Loucy (cell line): Measurements from ENCODE around the gene DCPS.

Source experiments
- H2AFZ ChIP-seq: fragments of 200-600 bp; sonication (generic); 2 replicates; pipeline ENCODE4 v1.6.0; 2016; ENCODE audit warnings: antibody characterized with exemption, mild to moderate bottlenecking, low read length, moderate library complexity
- H3F3A ChIP-seq: fragments of 200-600 bp; 2 replicates; pipeline ENCODE4 v1.6.0; 2016; ENCODE audit warnings: antibody characterized with exemption, low read depth, mild to moderate bottlenecking
- H3K27me3 ChIP-seq: fragments of 200-600 bp; sonication (generic); 2 replicates; pipeline ENCODE4 v1.6.1; 2014; ENCODE audit warnings: low read length, mild to moderate bottlenecking; ENCODE audit not compliant: insufficient read depth, poor library complexity, severe bottlenecking
- H3K36me3 ChIP-seq: fragments of 200-600 bp; sonication (generic); 2 replicates; pipeline ENCODE4 v1.6.1; 2016; ENCODE audit warnings: low read length; ENCODE audit not compliant: insufficient read depth
- H3K4me1 ChIP-seq: fragments of 200-600 bp; sonication (generic); 2 replicates; pipeline ENCODE4 v1.5.1; 2014; ENCODE audit warnings: low read length, mild to moderate bottlenecking; ENCODE audit not compliant: insufficient read depth, poor library complexity, severe bottlenecking
- H3K4me2 ChIP-seq: fragments of 200-600 bp; sonication (generic); 2 replicates; pipeline ENCODE4 v1.6.0; 2014; ENCODE audit warnings: antibody characterized with exemption, low read length, low read depth, mild to moderate bottlenecking; ENCODE audit not compliant: poor library complexity, severe bottlenecking
- H3K4me3 ChIP-seq: fragments of 200-600 bp; sonication (generic); 2 replicates; pipeline ENCODE4 v1.5.1; 2014; ENCODE audit warnings: low read length, mild to moderate bottlenecking, mixed read lengths; ENCODE audit not compliant: poor library complexity, severe bottlenecking
- H3K79me2 ChIP-seq: fragments of 200-600 bp; sonication (generic); 2 replicates; pipeline ENCODE4 v1.6.1; 2014; ENCODE audit warnings: low read length; ENCODE audit not compliant: insufficient read depth
- H3K9ac ChIP-seq: fragments of 200-600 bp; sonication (generic); 2 replicates; pipeline ENCODE4 v1.6.0; 2014; ENCODE audit warnings: mild to moderate bottlenecking, low read depth, low read length, moderate library complexity; ENCODE audit not compliant: poor library complexity, severe bottlenecking
- H3K9me2 ChIP-seq: fragments of 200-600 bp; sonication (generic); replicated peaks from 2 replicates; pipeline ENCODE4 v1.6.1; 2016; ENCODE audit warnings: low read depth, low read length, mixed read lengths
- H3K9me3 ChIP-seq: fragments of 200-600 bp; sonication (generic); 2 replicates; pipeline ENCODE4 v1.6.1; 2014; ENCODE audit warnings: mild to moderate bottlenecking, antibody characterized with exemption, low read length, low read depth; ENCODE audit not compliant: insufficient read depth
- H4K20me1 ChIP-seq: fragments of 200-600 bp; sonication (generic); 2 replicates; pipeline ENCODE4 v1.6.0; 2014; ENCODE audit warnings: antibody characterized with exemption, low read length, mild to moderate bottlenecking; ENCODE audit not compliant: insufficient read depth, poor library complexity, severe bottlenecking
- EZH2phosphoT487 ChIP-seq: fragments of 200-600 bp; IDR thresholded peaks from 2 replicates; pipeline ENCODE4 v1.6.1; 2018; ENCODE audit warnings: antibody characterized with exemption, mild to moderate bottlenecking, moderate library complexity, borderline replicate concordance
- TF ChIP-seq, protein P1 (sequence below): fragments of 200-600 bp; sonication (generic); conservative IDR thresholded peaks from 2 replicates; pipeline ENCODE4 v1.5.1; 2014; ENCODE audit warnings: mild to moderate bottlenecking, antibody characterized with exemption, low read length

The DCPS gene

DNA sequence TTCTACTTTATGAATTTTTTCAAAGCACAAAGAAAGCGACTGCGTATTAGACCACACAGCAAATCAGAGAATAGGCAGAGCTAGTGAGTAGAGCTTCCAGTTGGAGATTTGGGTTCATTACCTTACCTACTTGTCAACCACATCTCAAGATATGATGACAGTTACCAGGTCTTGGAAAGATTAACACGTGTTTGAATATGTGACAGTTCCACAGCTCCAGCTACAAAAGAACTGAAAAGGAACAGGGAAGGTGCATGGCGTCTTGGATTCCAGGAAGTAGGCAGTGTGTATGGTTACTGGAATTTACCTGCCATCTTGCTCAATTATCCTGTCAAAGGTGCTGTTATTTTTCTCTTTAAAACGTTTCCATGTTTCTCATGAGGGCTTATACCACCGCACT lies 15.6 kb upstream of the DCPS start:
- no peak overlapping the region for H2AFZ ChIP-seq

DNA sequence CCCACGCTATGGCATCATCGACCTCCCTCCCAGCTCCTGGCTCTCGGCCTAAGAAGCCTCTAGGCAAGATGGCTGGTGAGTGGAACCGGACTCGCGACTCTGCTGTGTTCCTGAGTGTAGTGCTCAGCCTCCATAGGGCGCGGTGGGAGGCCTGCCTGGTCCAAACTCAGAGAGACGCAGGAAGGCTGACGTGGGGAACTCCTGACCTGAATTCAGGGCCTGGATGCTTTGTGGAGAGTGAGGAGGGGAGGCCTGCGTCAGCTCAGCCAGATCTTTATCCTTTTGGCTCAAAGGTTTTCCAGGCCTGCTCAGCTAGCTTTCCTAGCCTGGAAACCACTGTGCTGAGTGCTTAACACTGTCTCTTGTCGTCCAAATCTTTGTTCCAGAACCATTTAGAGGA lies 13.0 kb upstream of the DCPS start:
- Histone ChIP-seq H4K20me1 (no peaks in the 10 kb centered on the region), H3K9ac (no peak overlapping the region)
- TF ChIP-seq EZH2phosphoT487, result no peak
- TF ChIP-seq, protein P1, sequence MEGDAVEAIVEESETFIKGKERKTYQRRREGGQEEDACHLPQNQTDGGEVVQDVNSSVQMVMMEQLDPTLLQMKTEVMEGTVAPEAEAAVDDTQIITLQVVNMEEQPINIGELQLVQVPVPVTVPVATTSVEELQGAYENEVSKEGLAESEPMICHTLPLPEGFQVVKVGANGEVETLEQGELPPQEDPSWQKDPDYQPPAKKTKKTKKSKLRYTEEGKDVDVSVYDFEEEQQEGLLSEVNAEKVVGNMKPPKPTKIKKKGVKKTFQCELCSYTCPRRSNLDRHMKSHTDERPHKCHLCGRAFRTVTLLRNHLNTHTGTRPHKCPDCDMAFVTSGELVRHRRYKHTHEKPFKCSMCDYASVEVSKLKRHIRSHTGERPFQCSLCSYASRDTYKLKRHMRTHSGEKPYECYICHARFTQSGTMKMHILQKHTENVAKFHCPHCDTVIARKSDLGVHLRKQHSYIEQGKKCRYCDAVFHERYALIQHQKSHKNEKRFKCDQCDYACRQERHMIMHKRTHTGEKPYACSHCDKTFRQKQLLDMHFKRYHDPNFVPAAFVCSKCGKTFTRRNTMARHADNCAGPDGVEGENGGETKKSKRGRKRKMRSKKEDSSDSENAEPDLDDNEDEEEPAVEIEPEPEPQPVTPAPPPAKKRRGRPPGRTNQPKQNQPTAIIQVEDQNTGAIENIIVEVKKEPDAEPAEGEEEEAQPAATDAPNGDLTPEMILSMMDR, result no peak

More for the DNA sequence above, 15.6 kb upstream of the DCPS start:
- H3K36me3 ChIP-seq, result no peaks in the 10 kb centered on the region
- H3K27me3 ChIP-seq, result no peaks in the 10 kb centered on the region
- H3F3A ChIP-seq, result no peaks in the 10 kb centered on the region
- no peaks in the 10 kb centered on the region for H3K9me3 ChIP-seq
- H3K9me2 ChIP-seq, result no peaks in the 10 kb centered on the region
- peaks cover 6% of the 10 kb centered on the region for H3K4me1 ChIP-seq
- H3K4me2 ChIP-seq, result no peak overlapping the region
- H3K79me2 ChIP-seq, result peaks cover 10% of the 10 kb centered on the region; the same call in 1 of the 2 replicates
- no peaks in the 10 kb centered on the region for H4K20me1 ChIP-seq
- no peak overlapping the region for H3K9ac ChIP-seq
- no peak for TF ChIP-seq EZH2phosphoT487
- TF ChIP-seq, protein P1, result no peak
- no peak overlapping the region for H3K4me3 ChIP-seq

DNA sequence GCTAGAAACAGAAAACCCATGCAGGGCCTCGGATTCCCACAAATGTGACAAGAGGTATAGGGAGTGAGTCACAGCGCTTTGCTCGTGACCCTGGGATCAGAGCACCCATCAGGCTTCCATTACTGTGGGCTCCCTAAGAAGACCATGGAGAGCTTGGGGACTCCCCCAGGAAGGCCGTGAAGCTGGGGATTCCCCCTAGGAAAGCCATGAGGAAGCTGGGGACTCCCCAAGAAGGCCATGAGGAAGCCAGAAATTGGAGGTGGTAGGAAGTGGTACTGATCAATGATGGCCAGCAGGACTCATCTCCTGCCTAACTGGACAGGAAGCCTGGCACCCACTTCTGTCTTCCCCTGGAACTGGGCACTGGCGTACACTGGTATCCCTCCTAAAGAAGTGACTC lies 10.1 kb upstream of the DCPS start:
- H3K36me3 ChIP-seq, result no peaks in the 10 kb centered on the region
- no peak overlapping the region for H3K4me2 ChIP-seq
- no peaks in the 10 kb centered on the region for H3K79me2 ChIP-seq
- TF ChIP-seq EZH2phosphoT487, result no peak
- TF ChIP-seq, protein P1, result no peak
- no peak overlapping the region for H3K4me3 ChIP-seq
- no peaks in the 10 kb centered on the region for H3K4me1 ChIP-seq
- H3K9me2 ChIP-seq, result no peaks in the 10 kb centered on the region
- H3K27me3 ChIP-seq, result no peaks in the 10 kb centered on the region
- H3K9ac ChIP-seq, result no peak overlapping the region
- no peaks in the 10 kb centered on the region for H3F3A ChIP-seq
- no peaks in the 10 kb centered on the region for H4K20me1 ChIP-seq
- H2AFZ ChIP-seq, result no peak overlapping the region
- no peaks in the 10 kb centered on the region for H3K9me3 ChIP-seq

More for the DNA sequence above, 13.0 kb upstream of the DCPS start:
- Histone ChIP-seq H3K27me3 (no peaks in the 10 kb centered on the region), H3K36me3 (no peaks in the 10 kb centered on the region), H3K9me2 (no peaks in the 10 kb centered on the region), H3K4me2 (no peak overlapping the region), H2AFZ (no peak overlapping the region), H3K4me3 (no peak overlapping the region), H3F3A (no peaks in the 10 kb centered on the region), H3K4me1 (no peaks in the 10 kb centered on the region), H3K9me3 (no peaks in the 10 kb centered on the region), H3K79me2 (no peaks in the 10 kb centered on the region)
